Measurements from ENCODE around the gene FABP3. TPM values are rescaled to one million over a fixed set of nuclear protein-coding genes. Genes with fewer than 3 reads are reported as not detected.

Gene FABP3
- total RNA-seq, 1 donor from 2014 or later: 4.6 TPM

DNA sequence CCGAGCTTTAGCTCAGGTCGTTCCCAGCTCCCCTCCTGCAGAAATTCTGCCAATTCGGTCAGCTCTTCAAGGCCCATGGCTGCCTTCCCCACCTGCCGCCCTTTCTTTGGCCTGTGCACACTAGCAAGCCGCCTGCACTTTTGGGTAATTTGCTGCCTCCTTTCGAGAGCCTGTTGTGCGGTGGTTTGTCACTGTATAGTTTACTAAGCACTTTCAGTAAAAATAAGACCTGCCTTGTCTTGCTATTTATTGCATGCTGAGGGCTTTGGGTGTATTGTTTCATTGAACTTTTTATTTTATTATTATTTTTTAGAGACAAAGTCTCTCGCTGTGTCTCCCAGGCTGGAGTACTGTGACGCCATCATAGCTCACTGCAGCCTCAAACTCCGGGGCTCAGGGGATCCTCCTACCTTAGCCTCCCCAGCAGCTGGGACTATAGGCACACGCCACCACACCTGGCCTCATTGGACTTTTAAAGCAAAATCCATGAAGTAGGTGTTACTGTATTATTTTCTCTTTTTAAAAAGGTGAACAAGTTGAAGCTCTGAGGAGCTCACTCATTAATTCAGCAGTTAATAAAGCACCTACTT lies 1.1 kb upstream of the FABP3 start:
- Mint-ChIP-seq H3K9me3 (no peaks in the 10 kb centered on the region), H3K4me3 (peak overlapping the region; percentile 77), H3K27ac (peak overlapping the region; percentile 98), H3K36me3 (no peaks in the 10 kb centered on the region), H3K4me1 (peaks cover 28% of the 10 kb centered on the region), H3K27me3 (ENCODE audit: low read depth) (no peaks in the 10 kb centered on the region)
- TF ChIP-seq, protein P1, sequence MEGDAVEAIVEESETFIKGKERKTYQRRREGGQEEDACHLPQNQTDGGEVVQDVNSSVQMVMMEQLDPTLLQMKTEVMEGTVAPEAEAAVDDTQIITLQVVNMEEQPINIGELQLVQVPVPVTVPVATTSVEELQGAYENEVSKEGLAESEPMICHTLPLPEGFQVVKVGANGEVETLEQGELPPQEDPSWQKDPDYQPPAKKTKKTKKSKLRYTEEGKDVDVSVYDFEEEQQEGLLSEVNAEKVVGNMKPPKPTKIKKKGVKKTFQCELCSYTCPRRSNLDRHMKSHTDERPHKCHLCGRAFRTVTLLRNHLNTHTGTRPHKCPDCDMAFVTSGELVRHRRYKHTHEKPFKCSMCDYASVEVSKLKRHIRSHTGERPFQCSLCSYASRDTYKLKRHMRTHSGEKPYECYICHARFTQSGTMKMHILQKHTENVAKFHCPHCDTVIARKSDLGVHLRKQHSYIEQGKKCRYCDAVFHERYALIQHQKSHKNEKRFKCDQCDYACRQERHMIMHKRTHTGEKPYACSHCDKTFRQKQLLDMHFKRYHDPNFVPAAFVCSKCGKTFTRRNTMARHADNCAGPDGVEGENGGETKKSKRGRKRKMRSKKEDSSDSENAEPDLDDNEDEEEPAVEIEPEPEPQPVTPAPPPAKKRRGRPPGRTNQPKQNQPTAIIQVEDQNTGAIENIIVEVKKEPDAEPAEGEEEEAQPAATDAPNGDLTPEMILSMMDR (IDR thresholded peaks at IDR 0.05; ENCODE audit: unreplicated experiment): no peak
- no peak for DNase-seq (ENCODE audit: low spot score in 2 of 2, unreplicated experiment in 2 of 2)

DNA sequence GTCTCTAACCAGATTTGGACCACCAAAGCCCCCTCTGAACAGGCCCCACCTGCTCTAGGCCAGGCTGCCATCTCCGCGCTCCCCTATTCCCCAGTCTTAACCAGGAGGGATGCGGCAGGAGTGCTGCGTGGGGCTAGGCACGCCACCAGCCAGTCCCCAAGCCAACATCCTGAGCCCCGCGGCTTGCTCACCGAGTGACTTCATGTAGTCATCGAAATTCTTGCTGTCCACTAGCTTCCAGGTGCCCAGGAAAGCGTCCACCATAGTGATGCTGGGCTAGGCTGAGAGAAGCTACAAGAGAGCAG lies 173 bp downstream of the FABP3 start:
- Mint-ChIP-seq H3K4me1 (peaks cover 28% of the 10 kb centered on the region), H3K4me3 (peak overlapping the region; percentile 77), H3K9me3 (no peaks in the 10 kb centered on the region), H3K27ac (peak overlapping the region; percentile 98), H3K36me3 (no peaks in the 10 kb centered on the region), H3K27me3 (ENCODE audit: low read depth) (no peaks in the 10 kb centered on the region)
- DNase-seq (ENCODE audit: low spot score in 2 of 2, unreplicated experiment in 2 of 2): no peak
- TF ChIP-seq, protein P1 (IDR thresholded peaks at IDR 0.05; ENCODE audit: unreplicated experiment): no peak

DNA sequence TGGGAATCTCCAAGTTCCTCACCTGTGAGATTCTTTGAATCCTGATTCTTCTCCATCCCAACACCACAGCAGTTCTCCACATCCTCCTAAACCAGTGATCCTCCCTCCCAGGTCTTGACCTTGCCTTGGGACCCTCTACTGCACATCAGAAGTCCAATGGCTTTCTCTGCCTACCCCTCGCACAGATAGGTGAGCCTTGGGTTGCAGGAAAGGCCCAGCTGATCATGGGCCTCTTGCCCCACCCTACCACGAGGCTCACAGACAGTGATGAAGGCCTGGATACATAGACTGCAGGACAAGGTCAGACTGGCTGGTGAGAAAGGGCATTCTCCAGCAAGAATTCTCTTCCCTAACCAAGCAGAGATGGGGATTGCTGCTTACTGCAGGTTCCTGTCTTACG lies 825 bp downstream of the FABP3 start:
- peak overlapping the region; percentile 98 for H3K27ac Mint-ChIP-seq
- TF ChIP-seq, protein P1 (IDR thresholded peaks at IDR 0.05; ENCODE audit: unreplicated experiment): no peak
- peaks cover 28% of the 10 kb centered on the region for H3K4me1 Mint-ChIP-seq
- H3K9me3 Mint-ChIP-seq: no peaks in the 10 kb centered on the region
- H3K27me3 Mint-ChIP-seq (ENCODE audit: low read depth): no peaks in the 10 kb centered on the region
- peaks cover 5% of the 10 kb centered on the region for H3K36me3 Mint-ChIP-seq
- no peak for DNase-seq (ENCODE audit: low spot score in 2 of 2, unreplicated experiment in 2 of 2)
- no peak overlapping the region for H3K4me3 Mint-ChIP-seq

DNA sequence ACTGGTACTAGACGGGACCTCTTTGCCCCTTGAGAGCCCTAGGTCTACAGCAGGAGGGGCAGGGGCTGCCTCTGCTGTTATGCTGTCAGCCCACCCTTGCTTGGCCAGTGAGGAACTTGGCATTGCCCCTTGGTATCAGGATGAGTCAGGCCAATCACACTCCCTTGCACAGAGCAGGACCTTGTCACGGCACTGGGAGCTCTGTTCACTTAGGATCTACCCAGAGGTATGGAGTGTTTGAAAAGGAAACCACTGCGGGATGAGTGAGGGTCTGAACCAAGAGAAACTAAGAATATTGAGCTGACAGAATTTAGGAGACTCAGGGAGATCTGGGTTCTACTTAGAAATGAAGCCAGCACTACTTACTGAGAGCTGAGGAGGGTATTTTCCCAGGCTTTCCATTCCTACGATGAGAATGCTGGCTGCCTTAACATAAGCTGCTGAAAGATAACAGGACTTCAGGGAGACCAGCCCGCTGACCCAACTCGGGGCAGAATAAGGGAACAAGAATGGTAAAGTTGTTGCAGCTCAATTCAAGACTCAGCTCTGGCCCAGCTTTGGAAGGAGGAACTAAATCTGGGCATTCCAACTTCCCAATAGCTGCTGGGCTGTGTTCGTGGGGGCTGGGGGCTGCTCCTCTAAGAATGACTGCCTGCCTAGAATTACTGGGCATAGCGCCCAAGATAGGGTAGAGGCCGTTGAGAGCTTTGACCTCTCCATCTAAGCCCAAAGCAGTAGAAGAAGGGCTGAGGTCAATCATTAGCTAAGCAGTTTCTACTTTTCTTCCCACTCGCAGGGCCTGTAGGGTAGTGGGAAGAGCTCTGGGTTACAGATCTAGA lies 1.5 kb downstream of the FABP3 start:
- no peaks in the 10 kb centered on the region for H3K27me3 Mint-ChIP-seq (ENCODE audit: low read depth)
- H3K9me3 Mint-ChIP-seq: no peaks in the 10 kb centered on the region
- H3K27ac Mint-ChIP-seq: peak overlapping the region; percentile 13
- DNase-seq (ENCODE audit: low spot score in 2 of 2, unreplicated experiment in 2 of 2): no peak
- peaks cover 23% of the 10 kb centered on the region for H3K4me1 Mint-ChIP-seq
- TF ChIP-seq, protein P1 (IDR thresholded peaks at IDR 0.05; ENCODE audit: unreplicated experiment): no peak
- H3K36me3 Mint-ChIP-seq: peaks cover 5% of the 10 kb centered on the region
- no peak overlapping the region for H3K4me3 Mint-ChIP-seq

DNA sequence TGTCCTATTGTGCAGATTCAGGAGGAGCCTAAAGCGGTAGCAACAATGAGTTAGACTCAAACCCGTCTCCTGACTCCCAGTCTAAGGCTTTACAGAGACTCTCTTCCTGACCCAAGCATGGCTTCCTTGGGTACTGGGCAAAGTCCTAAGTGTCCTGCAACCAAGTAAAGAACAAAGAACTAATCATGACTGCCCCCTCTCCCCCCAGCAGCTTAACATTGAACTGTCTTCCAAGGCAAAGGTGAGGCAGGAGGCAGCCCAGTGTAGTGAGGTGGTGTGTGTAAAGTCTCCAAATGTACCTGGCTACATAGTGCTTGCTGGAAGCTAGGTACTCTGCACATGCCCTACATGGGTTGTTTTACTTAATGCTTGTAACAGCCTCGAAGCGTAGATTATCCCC lies 2.3 kb downstream of the FABP3 start:
- Mint-ChIP-seq H3K9me3 (no peaks in the 10 kb centered on the region), H3K4me3 (no peak overlapping the region), H3K4me1 (peaks cover 23% of the 10 kb centered on the region), H3K27me3 (ENCODE audit: low read depth) (no peaks in the 10 kb centered on the region), H3K36me3 (peaks cover 7% of the 10 kb centered on the region), H3K27ac (no peak overlapping the region)
- TF ChIP-seq, protein P1 (IDR thresholded peaks at IDR 0.05; ENCODE audit: unreplicated experiment): no peak
- DNase-seq (ENCODE audit: low spot score in 2 of 2, unreplicated experiment in 2 of 2): no peak
